ENCODE measurements around the gene PCDHGA8.

GRCh38 chr5:141431286-141431685 is 38.9 kb downstream of the PCDHGA8 start:
- TF ChIP-seq SPI1 (IDR thresholded peaks at IDR 0.05; ENCODE audit: low read depth, low read length) (no peak), POLR2AphosphoS5 (IDR thresholded peaks at IDR 0.05; ENCODE audit: low read depth, low read length) (no peak)
